Duodenal mucosa (tissue), 2 donors: Measurements from ENCODE around the gene ABCG8.

Source experiments
- H3K27ac ChIP-seq: one replicate; pipeline ENCODE4 v1.7.0; 2013; ENCODE audit warnings: low read depth, low read length
- H3K27me3 ChIP-seq, 2 donors: one replicate each; pipeline ENCODE4 v1.7.0; 2013; ENCODE audit warnings: low read length in 2 of 2, control low read depth in 1 of 2; ENCODE audit not compliant: insufficient read depth in 2 of 2, control insufficient read depth in 1 of 2
- H3K36me3 ChIP-seq, 2 donors: one replicate each; pipeline ENCODE4 v1.7.0; 2013; ENCODE audit warnings: low read length in 2 of 2, control low read depth in 1 of 2; ENCODE audit not compliant: insufficient read depth in 2 of 2, control insufficient read depth in 1 of 2
- H3K4me1 ChIP-seq, 2 donors: one replicate each; pipeline ENCODE4 v1.7.0; 2013; ENCODE audit warnings: low read length in 2 of 2, control low read depth in 1 of 2; ENCODE audit not compliant: insufficient read depth in 2 of 2, control insufficient read depth in 1 of 2
- H3K4me3 ChIP-seq, 2 donors: one replicate each; pipeline ENCODE4 v1.7.0; 2013; ENCODE audit warnings: low read length in 2 of 2, low read depth in 1 of 2
- H3K9ac ChIP-seq, 2 donors: one replicate each; pipeline ENCODE4 v1.7.0; 2013; ENCODE audit warnings: low read length in 2 of 2, low read depth in 1 of 2
- H3K9me3 ChIP-seq, 2 donors: one replicate each; pipeline ENCODE4 v1.7.0; 2013; ENCODE audit warnings: low read length in 2 of 2, control low read depth in 1 of 2; ENCODE audit not compliant: control insufficient read depth in 1 of 2

The ABCG8 gene

DNA sequence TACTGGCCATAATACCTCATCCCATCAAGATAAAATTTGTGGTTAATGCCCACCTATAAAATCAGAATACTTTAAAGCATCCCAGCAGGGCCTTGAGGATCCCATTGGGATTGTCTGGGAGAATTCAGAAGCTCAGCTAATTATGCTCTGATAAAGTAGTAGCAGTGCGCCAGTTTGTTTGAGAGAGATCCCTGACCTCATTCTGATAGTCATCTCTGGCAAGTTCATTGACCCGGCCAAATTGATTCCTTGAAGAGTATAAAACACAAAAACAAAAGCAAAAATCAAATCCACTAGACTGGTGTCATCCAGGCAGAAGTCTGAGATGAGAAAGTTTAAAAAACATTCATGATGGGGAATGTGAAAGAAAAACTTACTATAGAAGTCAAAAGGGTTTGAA, 14.3 kb upstream of the ABCG8 start:
- H3K36me3 ChIP-seq, result peaks cover 0 to 13% of the 10 kb centered on the region in 2 donors
- no peak overlapping the region for H3K4me3 ChIP-seq
- no peaks in the 10 kb centered on the region for H3K9me3 ChIP-seq
- H3K27me3 ChIP-seq, result no peaks in the 10 kb centered on the region
- peaks cover 6% of the 10 kb centered on the region in 2 donors for H3K4me1 ChIP-seq
- H3K27ac ChIP-seq, result no peak overlapping the region
- no peak overlapping the region for H3K9ac ChIP-seq

DNA sequence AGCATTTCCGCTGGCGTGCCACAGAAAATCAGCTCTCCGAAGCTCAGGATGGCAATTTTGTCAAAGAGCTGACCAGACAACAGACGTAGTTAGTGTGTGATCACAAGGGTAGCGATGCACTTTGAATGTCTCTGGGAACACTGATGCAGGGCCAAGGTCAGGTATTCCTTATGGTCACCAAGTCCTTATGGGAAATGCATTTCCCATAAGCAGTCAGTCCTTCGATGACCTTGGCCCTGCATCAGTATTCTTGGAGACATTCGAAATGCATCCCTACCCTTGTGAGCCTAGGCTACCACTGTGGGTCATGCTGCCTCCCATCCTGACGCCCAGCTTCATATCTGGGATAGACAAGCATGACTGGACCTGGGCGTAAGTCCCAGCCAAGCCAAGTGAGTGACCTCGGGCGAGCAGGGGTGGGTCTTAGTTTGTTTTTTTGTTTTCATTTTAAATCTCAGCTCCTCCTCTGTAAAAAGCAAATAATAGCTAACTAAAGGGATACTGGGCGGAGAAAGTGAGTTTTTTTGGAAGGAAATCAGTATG, 13.7 kb upstream of the ABCG8 start:
- Histone ChIP-seq H3K27ac (no peak overlapping the region), H3K9ac (no peak overlapping the region), H3K4me1 (peaks cover 1 to 4% of the 10 kb centered on the region in 2 donors), H3K9me3 (no peaks in the 10 kb centered on the region), H3K4me3 (no peak overlapping the region), H3K27me3 (no peaks in the 10 kb centered on the region), H3K36me3 (peaks cover 0 to 13% of the 10 kb centered on the region in 2 donors)

DNA sequence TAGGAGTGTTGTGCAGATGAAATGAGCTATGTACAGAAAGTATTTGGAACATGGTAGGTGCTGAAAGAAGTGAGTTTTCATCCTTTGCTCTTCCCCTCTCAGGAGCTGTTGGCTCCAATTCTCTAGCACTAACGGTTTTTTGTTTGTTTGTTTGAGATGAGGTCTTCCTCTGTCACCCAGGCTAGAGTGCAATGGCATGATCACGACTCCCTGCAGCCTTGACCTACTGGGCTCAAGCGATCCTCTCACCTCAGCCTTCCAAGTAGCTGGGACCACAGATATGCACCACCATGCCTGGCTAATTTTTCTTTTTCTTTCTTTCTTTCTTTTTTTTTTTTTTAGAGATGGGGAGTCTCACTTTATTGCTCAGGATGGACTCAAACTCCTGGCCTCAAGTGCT, 12.9 kb upstream of the ABCG8 start:
- Histone ChIP-seq H3K9ac (no peak overlapping the region), H3K4me1 (peaks cover 0 to 5% of the 10 kb centered on the region in 2 donors), H3K9me3 (no peaks in the 10 kb centered on the region), H3K36me3 (peaks cover 3 to 13% of the 10 kb centered on the region in 2 donors), H3K27ac (no peak overlapping the region), H3K4me3 (no peak overlapping the region), H3K27me3 (no peaks in the 10 kb centered on the region)

DNA sequence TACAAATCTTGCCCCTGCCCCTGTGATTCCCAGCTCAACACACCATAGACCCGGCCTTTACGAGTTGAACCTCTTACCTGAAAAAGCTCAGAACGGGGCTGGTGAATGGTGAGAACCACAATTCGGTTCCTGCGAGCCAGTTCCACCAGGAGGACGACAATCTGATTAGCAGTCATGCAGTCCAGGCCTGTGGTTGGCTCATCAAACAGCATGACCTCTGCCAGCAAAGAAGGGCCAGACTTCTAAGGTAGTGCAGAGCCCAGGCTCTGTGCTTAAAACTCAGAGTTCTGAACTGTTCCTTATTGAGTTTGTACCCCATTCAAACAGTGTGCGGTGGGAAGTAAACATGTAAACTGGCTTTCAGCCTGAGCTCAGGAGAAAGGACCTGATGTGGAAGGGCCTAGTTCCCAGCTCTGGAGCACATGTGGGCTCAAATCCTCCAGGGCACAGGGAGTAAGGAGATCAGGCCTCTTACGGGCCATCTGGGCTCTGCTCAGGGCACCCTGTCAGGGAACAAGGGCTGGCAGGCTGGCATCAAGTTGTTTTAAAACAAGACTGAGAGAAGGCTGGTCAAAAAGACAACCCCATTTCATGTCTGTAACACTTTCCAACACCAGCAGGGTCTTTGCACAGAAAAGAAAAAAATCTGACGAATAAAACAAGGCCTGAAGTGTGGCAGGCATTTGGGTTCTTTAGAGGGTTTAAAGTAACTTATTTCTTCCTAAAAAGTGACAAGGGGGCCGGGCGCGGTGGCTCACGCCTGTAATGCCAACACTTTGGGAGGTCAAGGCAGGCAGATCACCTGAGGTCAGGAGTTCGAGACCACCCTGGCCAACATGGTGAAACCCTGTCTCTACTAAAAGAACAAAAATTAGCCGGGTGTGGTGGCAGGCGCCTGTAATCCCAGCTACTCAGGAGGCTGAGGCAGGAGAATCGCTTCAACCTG, 12.2 kb upstream of the ABCG8 start:
- Histone ChIP-seq H3K9me3 (no peaks in the 10 kb centered on the region), H3K9ac (no peak overlapping the region), H3K27me3 (peaks cover 0 to 3% of the 10 kb centered on the region in 2 donors), H3K4me3 (no peak overlapping the region), H3K27ac (no peak overlapping the region), H3K4me1 (peaks cover 2 to 5% of the 10 kb centered on the region in 2 donors), H3K36me3 (peaks cover 3 to 13% of the 10 kb centered on the region in 2 donors)

DNA sequence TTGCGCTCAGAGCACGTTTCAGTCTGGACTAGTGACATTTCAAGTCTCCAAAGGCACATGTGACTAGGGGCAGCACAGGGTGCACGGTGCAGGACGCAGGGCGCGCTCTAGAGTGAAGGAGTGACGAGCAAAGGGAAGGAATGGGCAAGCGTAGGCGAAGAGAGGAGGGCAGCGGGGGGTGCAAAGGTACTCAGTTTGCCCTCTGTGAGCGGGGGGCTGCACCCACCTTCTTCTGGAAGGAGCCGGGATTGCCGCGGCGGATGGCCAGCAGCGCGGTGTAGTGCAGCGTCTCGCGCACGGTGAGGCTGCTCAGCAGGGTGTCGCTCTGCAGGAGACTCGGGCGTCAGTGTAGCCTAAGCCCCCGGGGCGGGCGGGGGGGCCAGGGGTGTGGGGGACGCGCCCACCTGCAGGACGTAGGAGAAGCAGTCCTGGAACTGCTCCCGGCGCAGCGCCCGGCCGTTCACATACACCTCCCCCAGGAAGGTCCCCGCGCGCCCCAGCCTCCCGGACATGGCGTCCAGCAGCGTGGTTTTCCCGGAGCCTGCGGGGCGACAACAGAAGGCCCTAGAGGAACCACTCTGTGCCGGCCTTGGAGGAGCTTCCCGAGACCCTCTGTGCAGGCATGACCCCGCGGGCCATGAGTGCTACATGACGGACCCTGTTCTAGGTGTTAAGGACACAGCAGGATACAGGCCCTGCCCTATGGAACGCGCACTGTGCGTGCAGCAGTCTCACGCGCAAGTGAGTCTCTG, 7.1 kb upstream of the ABCG8 start:
- peaks cover 9 to 14% of the 10 kb centered on the region in 2 donors for H3K4me1 ChIP-seq
- H3K27ac ChIP-seq, result no peak overlapping the region
- H3K27me3 ChIP-seq, result peaks cover 0 to 3% of the 10 kb centered on the region in 2 donors

DNA sequence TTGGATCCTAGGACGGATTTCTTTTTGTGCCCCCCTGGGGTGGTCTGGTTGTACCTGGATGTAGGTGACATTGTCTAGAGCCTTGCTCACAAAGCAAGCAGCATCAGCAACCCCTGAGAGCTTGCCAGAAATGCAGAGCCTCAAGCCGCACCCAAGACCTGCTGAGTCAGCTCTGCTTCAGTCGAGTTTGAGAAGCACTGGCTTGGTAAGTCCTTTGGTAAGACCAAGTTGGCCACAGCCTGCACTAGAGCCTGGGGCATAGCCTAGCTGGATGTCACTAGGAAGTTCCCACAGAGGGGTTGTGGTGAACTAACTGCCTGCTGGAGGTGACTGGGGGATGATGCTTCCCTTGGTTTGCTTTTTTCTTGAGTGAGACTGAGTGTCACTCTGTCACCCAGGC, 6.3 kb upstream of the ABCG8 start:
- Histone ChIP-seq H3K27me3 (peaks cover 0 to 3% of the 10 kb centered on the region in 2 donors), H3K9ac (peak overlapping the region; percentile 38 to 52), H3K4me1 (peaks cover 9 to 14% of the 10 kb centered on the region in 2 donors), H3K36me3 (peaks cover 0 to 3% of the 10 kb centered on the region in 2 donors), H3K4me3 (peak overlapping the region; percentile 54 to 61), H3K27ac (no peak overlapping the region), H3K9me3 (no peaks in the 10 kb centered on the region)

More for the DNA sequence above, 7.1 kb upstream of the ABCG8 start:
- Histone ChIP-seq H3K9ac (peak overlapping the region; percentile 52 to 57), H3K36me3 (peaks cover 0 to 3% of the 10 kb centered on the region in 2 donors), H3K9me3 (no peaks in the 10 kb centered on the region), H3K4me3 (peak overlapping the region; percentile 61 to 66)

DNA sequence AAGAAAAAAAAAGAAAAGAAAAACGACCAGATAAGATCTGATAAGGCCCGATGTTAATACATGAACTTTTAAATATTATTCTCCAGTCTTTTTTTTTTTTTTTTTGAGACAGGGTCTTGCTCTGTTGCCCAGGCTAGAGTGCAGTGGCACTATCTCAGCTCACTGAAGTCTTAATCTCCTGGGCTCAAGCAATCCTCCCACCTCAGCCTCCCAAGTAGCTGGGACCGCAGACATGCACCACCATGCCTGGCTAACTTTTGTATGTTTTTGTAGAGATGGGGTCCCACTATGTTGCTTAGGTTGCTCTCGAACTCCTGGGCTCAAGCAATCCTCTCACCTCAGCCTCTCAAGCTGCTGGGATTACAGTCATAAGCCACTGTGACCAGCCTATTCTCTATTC, 1.7 kb upstream of the ABCG8 start:
- Histone ChIP-seq H3K9me3 (no peaks in the 10 kb centered on the region), H3K27ac (no peak overlapping the region), H3K4me3 (peak overlapping the region in 1 of 2 donors; percentile 11), H3K4me1 (peaks cover 6 to 9% of the 10 kb centered on the region in 2 donors), H3K36me3 (no peaks in the 10 kb centered on the region), H3K27me3 (no peaks in the 10 kb centered on the region), H3K9ac (no peak overlapping the region)

DNA sequence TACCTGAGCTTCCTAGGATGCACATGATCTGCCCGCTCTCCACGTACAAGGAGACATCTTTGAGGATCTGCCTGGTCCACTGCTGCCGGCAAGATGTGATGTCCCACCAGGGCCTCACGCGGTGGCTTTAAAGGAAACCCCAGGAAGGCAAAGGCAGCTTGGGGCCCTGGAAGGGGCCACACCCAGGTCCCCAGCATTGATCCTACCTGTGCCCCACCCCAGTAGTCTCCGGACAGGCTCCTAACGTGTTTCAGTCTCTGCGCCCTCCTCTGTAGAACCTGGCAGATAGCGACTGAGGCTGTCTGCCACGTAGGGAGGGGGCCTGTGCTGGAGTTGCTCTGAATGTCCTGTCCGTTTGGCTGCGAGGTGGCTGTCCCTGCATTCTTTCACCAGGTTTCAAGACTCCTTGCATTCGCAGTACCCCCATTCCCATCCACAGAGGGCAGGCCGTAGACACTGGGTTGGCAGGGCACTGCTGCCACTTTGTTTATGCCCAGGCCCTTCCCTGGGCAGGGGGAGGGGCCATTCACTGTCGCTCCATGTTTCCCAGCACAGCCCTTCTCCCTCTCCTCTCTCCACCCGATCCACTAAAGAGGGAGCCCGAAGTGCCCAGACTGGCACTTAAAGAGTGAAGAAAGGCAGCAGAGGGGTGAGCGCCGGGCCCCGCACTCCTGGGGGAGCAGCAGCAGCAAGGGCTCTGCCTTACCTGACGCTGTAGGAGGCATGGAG, 776 bp upstream of the ABCG8 start:
- no peaks in the 10 kb centered on the region for H3K4me1 ChIP-seq
- no peaks in the 10 kb centered on the region for H3K9me3 ChIP-seq
- no peaks in the 10 kb centered on the region for H3K27me3 ChIP-seq
- no peak overlapping the region for H3K27ac ChIP-seq
- peak overlapping the region; percentile 11 to 54 for H3K4me3 ChIP-seq
- H3K9ac ChIP-seq, result peak overlapping the region in 1 of 2 donors; percentile 39
- H3K36me3 ChIP-seq, result no peaks in the 10 kb centered on the region

DNA sequence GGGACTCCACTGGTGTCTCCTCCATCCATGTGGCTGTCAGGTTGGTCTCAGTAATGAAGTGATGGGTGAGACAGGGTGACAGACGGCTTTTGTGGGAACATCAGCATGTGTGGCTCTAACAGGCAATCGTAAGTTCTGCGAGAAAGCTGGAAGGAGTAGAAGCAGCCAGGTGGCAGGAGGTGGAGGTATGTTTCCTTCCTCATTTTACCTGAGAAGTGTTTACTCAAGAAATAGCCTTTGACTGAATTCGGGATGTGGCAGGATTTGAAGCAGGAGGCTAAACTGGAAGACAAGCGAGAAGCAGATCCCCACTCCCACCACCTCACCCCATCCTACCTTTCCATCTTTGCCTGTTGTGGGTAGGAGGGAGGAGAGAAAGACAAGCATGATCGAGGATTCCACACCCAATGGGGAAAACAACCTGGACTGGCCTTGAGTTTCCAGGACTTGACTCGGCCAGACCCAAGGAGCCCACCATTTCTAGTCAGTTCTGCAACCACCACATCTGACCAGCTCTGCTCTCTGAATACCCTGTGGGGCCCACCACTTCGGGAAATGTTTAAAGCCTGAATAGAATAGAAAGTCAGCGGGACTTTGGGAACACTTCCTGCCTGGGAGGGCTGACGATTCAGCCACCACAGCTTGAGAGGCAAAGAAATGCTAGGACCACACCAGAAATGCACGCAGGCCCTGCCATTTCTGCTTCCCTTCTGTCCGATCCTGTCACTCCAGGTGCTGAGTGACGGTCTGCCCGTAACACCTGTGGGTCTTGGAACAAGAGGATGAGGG, 1.2 kb downstream of the ABCG8 start:
- peak overlapping the region; percentile 29 to 42 for H3K4me3 ChIP-seq
- no peak overlapping the region for H3K27ac ChIP-seq
- no peaks in the 10 kb centered on the region for H3K9me3 ChIP-seq
- no peaks in the 10 kb centered on the region for H3K4me1 ChIP-seq
- no peaks in the 10 kb centered on the region for H3K27me3 ChIP-seq
- H3K9ac ChIP-seq, result no peak overlapping the region
- H3K36me3 ChIP-seq, result no peaks in the 10 kb centered on the region
